Trophoblast cell (in vitro differentiated cells and primary cell): ENCODE measurements around the gene PRKCE.

ENCODE experiments used
- DNase-seq, 2 donors: peaks; one replicate each; pipeline ENCODE4 v3.0.0-alpha.2; 2016
- H2AFZ ChIP-seq: 2 replicates; pipeline ENCODE4 v1.6.1; 2013; ENCODE audit warnings: low read length, moderate library complexity, mild to moderate bottlenecking; ENCODE audit not compliant: insufficient read depth, poor library complexity
- H2AK5ac ChIP-seq: 2 replicates; pipeline ENCODE4 v1.6.1; 2013; ENCODE audit warnings: mild to moderate bottlenecking, low read length
- H2BK120ac ChIP-seq: 2 replicates; pipeline ENCODE4 v1.6.1; 2013; ENCODE audit warnings: low read length, mild to moderate bottlenecking, moderate library complexity; ENCODE audit not compliant: insufficient read depth, poor library complexity
- H2BK12ac ChIP-seq: 2 replicates; pipeline ENCODE4 v1.6.1; 2013; ENCODE audit warnings: mild to moderate bottlenecking, low read length, moderate library complexity
- H2BK5ac ChIP-seq: 2 replicates; pipeline ENCODE4 v1.6.1; 2013; ENCODE audit warnings: low read length, low read depth, moderate library complexity, mild to moderate bottlenecking; ENCODE audit not compliant: poor library complexity
- H3K14ac ChIP-seq: 2 replicates; pipeline ENCODE4 v1.6.1; 2013; ENCODE audit warnings: mild to moderate bottlenecking, low read length
- H3K18ac ChIP-seq: 2 replicates; pipeline ENCODE4 v1.6.1; 2013; ENCODE audit warnings: mild to moderate bottlenecking, low read length
- H3K23ac ChIP-seq: 2 replicates; pipeline ENCODE4 v1.6.1; 2013; ENCODE audit warnings: low read length
- H3K27ac ChIP-seq: 2 replicates; pipeline ENCODE4 v1.5.1; 2013; ENCODE audit warnings: low read depth, mild to moderate bottlenecking, inconsistent platforms, low read length, moderate library complexity
- H3K27me3 ChIP-seq: 2 replicates; pipeline ENCODE4 v1.6.1; 2013; ENCODE audit warnings: inconsistent platforms, mild to moderate bottlenecking, low read length, moderate library complexity; ENCODE audit not compliant: insufficient read depth
- H3K36me3 ChIP-seq, 2 experiments: 1 replicate in 1 of 2; 2 replicates in 1 of 2; pipeline ENCODE4 v1.6.1; 2013; ENCODE audit warnings: low read length in 2 of 2, mild to moderate bottlenecking in 2 of 2, moderate library complexity in 1 of 2; ENCODE audit not compliant: insufficient read depth in 2 of 2, control insufficient read depth in 1 of 2
- H3K4ac ChIP-seq: 2 replicates; pipeline ENCODE4 v1.6.1; 2013; ENCODE audit warnings: low read depth, mild to moderate bottlenecking, low read length, moderate library complexity
- H3K4me1 ChIP-seq, 2 experiments: 1 replicate in 1 of 2; 2 replicates in 1 of 2; pipeline ENCODE4 v1.6.1; 2013; ENCODE audit warnings: low read length in 2 of 2, mild to moderate bottlenecking in 2 of 2, moderate library complexity in 1 of 2; ENCODE audit not compliant: insufficient read depth in 2 of 2, control insufficient read depth in 1 of 2
- H3K4me2 ChIP-seq: 2 replicates; pipeline ENCODE4 v1.6.1; 2013; ENCODE audit warnings: inconsistent platforms, mild to moderate bottlenecking, low read length, moderate library complexity
- H3K4me3 ChIP-seq: 2 replicates; pipeline ENCODE4 v1.5.1; 2013; ENCODE audit warnings: mild to moderate bottlenecking, low read depth, low read length, inconsistent platforms
- H3K79me1 ChIP-seq: one replicate; pipeline ENCODE4 v1.6.1; 2013; ENCODE audit warnings: low read length
- H3K79me2 ChIP-seq: 2 replicates; pipeline ENCODE4 v1.6.1; 2013; ENCODE audit warnings: low read length, mild to moderate bottlenecking; ENCODE audit not compliant: control insufficient read depth, insufficient read depth, poor library complexity
- H3K9ac ChIP-seq: 2 replicates; pipeline ENCODE4 v1.6.1; 2013; ENCODE audit warnings: mild to moderate bottlenecking, low read length
- H3K9me3 ChIP-seq: 2 replicates; pipeline ENCODE4 v1.6.1; 2013; ENCODE audit warnings: low read depth, mild to moderate bottlenecking, control low read depth, inconsistent platforms, low read length; ENCODE audit not compliant: insufficient read depth
- H4K12ac ChIP-seq: 2 replicates; pipeline ENCODE4 v1.6.1; 2013; ENCODE audit warnings: low read depth, mild to moderate bottlenecking, low read length, moderate library complexity
- H4K8ac ChIP-seq: 2 replicates; pipeline ENCODE4 v1.6.1; 2013; ENCODE audit warnings: low read depth, mild to moderate bottlenecking, low read length, moderate library complexity
- H4K91ac ChIP-seq: one replicate; pipeline ENCODE4 v1.6.1; 2013; ENCODE audit warnings: low read depth, mild to moderate bottlenecking, low read length, moderate library complexity
- WGBS: extraction: QIAGEN DNeasy Blood & Tissue Kit; methylation state at CpG from one replicate; pipeline ENCODE4 v1.1.7; 2013; ENCODE audit warnings: missing lambda C conversion rate; ENCODE audit not compliant: insufficient read length, insufficient coverage; ENCODE audit errors: extremely low coverage; 5-methylcytosine and 5-hydroxymethylcytosine counted together

The PRKCE gene

DNA sequence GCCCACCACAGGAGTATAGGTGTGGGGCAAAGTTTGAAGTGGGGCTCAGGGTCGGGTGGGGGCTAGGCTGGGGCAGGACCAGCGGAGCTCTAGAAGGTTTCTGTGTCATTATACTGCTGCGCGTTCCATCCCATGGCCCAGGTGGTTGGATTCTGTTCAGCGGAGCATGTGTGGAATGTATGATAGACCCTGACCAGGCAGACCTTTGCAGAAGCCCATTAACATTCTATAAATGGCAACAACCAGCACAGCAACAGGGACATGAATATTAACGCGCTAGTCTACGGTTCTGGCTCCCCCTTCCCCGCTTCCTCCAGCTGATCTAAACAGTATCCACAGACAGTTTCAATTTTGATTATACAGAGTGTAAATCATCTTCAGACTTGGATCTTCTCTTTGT lies 4.1 kb upstream of the PRKCE start:
- no peak overlapping the region for H2BK120ac ChIP-seq
- peaks cover 12% of the 10 kb centered on the region for H3K79me1 ChIP-seq
- WGBS, result no CpG with 5 or more reads among the region's 9 CpGs
- H2BK12ac ChIP-seq, result no peak overlapping the region
- H3K14ac ChIP-seq, result no peak overlapping the region
- H2BK5ac ChIP-seq, result no peak overlapping the region
- no peaks in the 10 kb centered on the region for H3K79me2 ChIP-seq
- peaks cover 3 to 18% of the 10 kb centered on the region in 2 experiments for H3K4me1 ChIP-seq
- no peaks in the 10 kb centered on the region for H3K9me3 ChIP-seq
- no peak overlapping the region for H3K4me3 ChIP-seq
- no peak overlapping the region for H3K9ac ChIP-seq
- H3K4ac ChIP-seq, result no peak overlapping the region
- no peak overlapping the region for H3K4me2 ChIP-seq
- H3K36me3 ChIP-seq, result no peaks in the 10 kb centered on the region
- H3K23ac ChIP-seq, result no peak overlapping the region
- no peak for DNase-seq
- no peak overlapping the region for H4K91ac ChIP-seq
- H2AK5ac ChIP-seq, result no peak overlapping the region
- no peak overlapping the region for H2AFZ ChIP-seq
- H3K27ac ChIP-seq, result no peak overlapping the region
- no peak overlapping the region for H3K18ac ChIP-seq
- peaks cover 4% of the 10 kb centered on the region for H3K27me3 ChIP-seq
- H4K8ac ChIP-seq, result no peak overlapping the region
- no peak overlapping the region for H4K12ac ChIP-seq

DNA sequence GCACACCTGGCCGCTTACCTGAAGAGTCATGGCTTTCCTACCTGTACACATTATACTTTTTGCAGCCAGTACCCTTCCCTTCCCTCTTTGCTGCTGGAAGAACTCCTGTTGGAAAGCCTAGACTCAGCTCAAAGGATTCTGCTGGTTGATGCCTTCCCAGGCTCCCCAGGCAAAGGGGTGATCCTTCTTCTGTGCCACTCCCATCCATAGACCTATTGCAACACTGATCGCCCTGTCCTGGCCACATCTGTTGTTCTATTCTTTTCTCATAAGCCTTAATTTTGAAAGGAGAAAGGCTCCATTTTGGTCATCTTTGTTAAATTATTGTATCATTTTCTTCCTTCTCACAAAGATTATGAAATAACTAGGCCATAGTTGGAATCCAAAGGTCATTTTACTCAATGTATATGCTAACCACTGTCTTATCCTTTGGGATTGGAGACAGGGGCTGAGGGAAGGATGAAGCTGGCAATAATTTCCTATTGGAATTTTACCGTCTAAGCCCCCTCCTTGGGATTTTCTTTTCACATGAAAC lies 3.4 kb upstream of the PRKCE start:
- no peak overlapping the region for H3K23ac ChIP-seq
- H3K14ac ChIP-seq, result no peak overlapping the region
- no peak overlapping the region for H2AFZ ChIP-seq
- WGBS, result no CpG with 5 or more reads among the region's 3 CpGs
- no peak overlapping the region for H4K12ac ChIP-seq
- H3K27me3 ChIP-seq, result peaks cover 9% of the 10 kb centered on the region
- no peak overlapping the region for H4K8ac ChIP-seq
- H2AK5ac ChIP-seq, result no peak overlapping the region
- H4K91ac ChIP-seq, result no peak overlapping the region
- no peaks in the 10 kb centered on the region for H3K9me3 ChIP-seq
- no peak overlapping the region for H3K18ac ChIP-seq
- no peak overlapping the region for H3K4me2 ChIP-seq
- no peak overlapping the region for H3K4ac ChIP-seq
- no peak overlapping the region for H2BK12ac ChIP-seq
- no peak overlapping the region for H3K9ac ChIP-seq
- H2BK120ac ChIP-seq, result no peak overlapping the region
- H3K36me3 ChIP-seq, result no peaks in the 10 kb centered on the region
- H3K4me3 ChIP-seq, result no peak overlapping the region
- DNase-seq, result peak in 1 of 2 donors; percentile 26
- H3K4me1 ChIP-seq, result peaks cover 7 to 22% of the 10 kb centered on the region in 2 experiments
- H3K79me1 ChIP-seq, result peaks cover 12% of the 10 kb centered on the region
- no peak overlapping the region for H3K27ac ChIP-seq
- H2BK5ac ChIP-seq, result no peak overlapping the region
- no peaks in the 10 kb centered on the region for H3K79me2 ChIP-seq

DNA sequence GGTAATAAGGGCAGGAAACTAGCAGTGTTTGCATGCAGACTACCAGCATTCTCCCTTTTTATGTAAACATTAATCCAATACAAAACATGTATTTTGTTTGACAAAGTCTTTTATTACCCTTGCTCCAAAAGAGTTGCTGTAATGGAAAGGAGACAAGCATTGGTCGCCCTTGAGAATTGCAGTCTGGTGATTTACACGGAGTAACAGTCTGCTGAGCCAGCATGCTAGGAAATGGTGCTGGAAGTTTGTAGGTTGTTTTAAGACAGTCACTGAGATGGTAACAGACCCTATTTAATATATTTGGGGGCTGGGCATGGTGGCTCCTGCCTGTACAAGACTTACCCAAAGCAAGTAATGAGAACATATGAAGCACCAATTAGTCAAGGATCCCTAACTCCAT lies 2.8 kb upstream of the PRKCE start:
- Histone ChIP-seq H3K36me3 (no peaks in the 10 kb centered on the region), H4K12ac (no peak overlapping the region), H3K27me3 (peaks cover 9% of the 10 kb centered on the region), H3K9me3 (no peaks in the 10 kb centered on the region), H4K8ac (no peak overlapping the region), H3K4ac (no peak overlapping the region), H3K14ac (no peak overlapping the region), H2BK5ac (no peak overlapping the region), H2BK12ac (no peak overlapping the region), H3K27ac (no peak overlapping the region), H3K9ac (no peak overlapping the region), H2AFZ (no peak overlapping the region), H3K4me1 (peaks cover 7 to 19% of the 10 kb centered on the region in 2 experiments), H3K4me2 (no peak overlapping the region), H3K4me3 (no peak overlapping the region), H3K79me1 (peaks cover 12% of the 10 kb centered on the region), H2BK120ac (no peak overlapping the region), H4K91ac (no peak overlapping the region), H2AK5ac (no peak overlapping the region), H3K79me2 (no peaks in the 10 kb centered on the region), H3K23ac (no peak overlapping the region), H3K18ac (no peak overlapping the region)
- no CpG with 5 or more reads among the region's 2 CpGs for WGBS
- DNase-seq, result no peak

DNA sequence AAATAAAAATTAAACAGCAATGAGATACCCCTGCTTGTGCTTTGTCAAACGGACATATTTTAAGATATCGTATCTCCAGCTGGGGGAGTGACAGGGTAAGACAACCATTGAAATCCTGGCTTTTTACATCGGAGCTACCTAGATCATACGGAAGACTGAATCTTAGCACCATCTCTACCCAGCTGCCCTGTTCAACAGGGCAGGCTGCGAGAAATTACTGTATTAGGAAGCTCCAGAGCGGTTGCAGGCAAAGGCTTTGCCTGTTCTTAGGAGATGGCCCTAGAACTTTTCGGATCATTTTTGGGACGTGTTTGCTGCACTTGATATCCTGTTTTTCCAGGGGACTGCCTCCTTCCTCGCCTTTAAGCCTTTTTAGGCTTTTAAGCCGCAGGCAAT lies 2.0 kb upstream of the PRKCE start:
- H3K23ac ChIP-seq, result no peak overlapping the region
- H2BK12ac ChIP-seq, result no peak overlapping the region
- no peak overlapping the region for H2BK120ac ChIP-seq
- no peaks in the 10 kb centered on the region for H3K36me3 ChIP-seq
- no peak overlapping the region for H3K14ac ChIP-seq
- H3K79me2 ChIP-seq, result no peaks in the 10 kb centered on the region
- H3K27me3 ChIP-seq, result peaks cover 9% of the 10 kb centered on the region
- H4K91ac ChIP-seq, result no peak overlapping the region
- DNase-seq, result peak in 1 of 2 donors; percentile 26
- no peak overlapping the region for H3K9ac ChIP-seq
- peak overlapping the region; percentile 79 for H4K8ac ChIP-seq
- H2AK5ac ChIP-seq, result no peak overlapping the region
- no peaks in the 10 kb centered on the region for H3K9me3 ChIP-seq
- H3K4ac ChIP-seq, result no peak overlapping the region
- no peak overlapping the region for H4K12ac ChIP-seq
- no CpG with 5 or more reads among the region's 10 CpGs for WGBS
- H3K4me1 ChIP-seq, result peaks cover 7 to 19% of the 10 kb centered on the region in 2 experiments
- peak overlapping the region; percentile 76 for H2AFZ ChIP-seq
- peaks cover 12% of the 10 kb centered on the region for H3K79me1 ChIP-seq
- peak overlapping the region; percentile 99 for H3K4me2 ChIP-seq
- H2BK5ac ChIP-seq, result peak overlapping the region; percentile 81
- H3K4me3 ChIP-seq, result no peak overlapping the region
- no peak overlapping the region for H3K18ac ChIP-seq
- H3K27ac ChIP-seq, result peak overlapping the region; percentile 90
